BJ (cell line): ENCODE measurements around the gene PUDP. TPM values are rescaled to one million over a fixed set of nuclear protein-coding genes. Genes with fewer than 3 reads are reported as not detected.

Source experiments
- CTCF ChIA-PET: fragments of 350-600 bp; formaldehyde crosslinking; extraction: SDS; loops from one replicate; lab custom pipeline; 2021; ENCODE audit warnings: antibody characterized with exemption, inconsistent platforms; lab: Yijun Ruan, JAX
- POLR2A ChIA-PET: fragments of 300-600 bp; sonication (Branson Sonifier 250); formaldehyde crosslinking; extraction: SDS; loops from one replicate; lab custom pipeline; 2021; ENCODE audit warnings: antibody characterized with exemption; lab: Charles Lee
- DNase-seq: peaks from one replicate; pipeline ENCODE4 v3.0.0-alpha.2; 2011; ENCODE audit warnings: low read depth
- H3K27me3 ChIP-seq: 2 replicates; pipeline ENCODE4 v1.6.0; 2011; ENCODE audit warnings: low read length; ENCODE audit not compliant: control insufficient read depth, insufficient read depth
- H3K36me3 ChIP-seq: 2 replicates; pipeline ENCODE4 v1.5.1; 2011; ENCODE audit warnings: low read length; ENCODE audit not compliant: control insufficient read depth, insufficient read depth
- H3K4me3 ChIP-seq: 2 replicates; pipeline ENCODE4 v1.5.1; 2011; ENCODE audit warnings: low read depth, mild to moderate bottlenecking, control low read depth, low read length
- polyA plus RNA-seq: library from polyadenylated mRNA; depleted of rRNA; stranded (reverse); fragments of >200 nt; gene quantifications from 2 replicates; pipeline ENCODE4 v1.2.3, GENCODE V29; 2011
- TF ChIP-seq, protein P1 (sequence below): IDR thresholded peaks from 2 replicates; pipeline ENCODE4 v1.5.1; 2011; ENCODE audit warnings: low read depth, mild to moderate bottlenecking, control low read depth, inconsistent platforms, low read length, moderate library complexity; ENCODE audit not compliant: insufficient read depth

PUDP gene
- polyA plus RNA-seq, 1 experiment = 17.2 TPM

DNA sequence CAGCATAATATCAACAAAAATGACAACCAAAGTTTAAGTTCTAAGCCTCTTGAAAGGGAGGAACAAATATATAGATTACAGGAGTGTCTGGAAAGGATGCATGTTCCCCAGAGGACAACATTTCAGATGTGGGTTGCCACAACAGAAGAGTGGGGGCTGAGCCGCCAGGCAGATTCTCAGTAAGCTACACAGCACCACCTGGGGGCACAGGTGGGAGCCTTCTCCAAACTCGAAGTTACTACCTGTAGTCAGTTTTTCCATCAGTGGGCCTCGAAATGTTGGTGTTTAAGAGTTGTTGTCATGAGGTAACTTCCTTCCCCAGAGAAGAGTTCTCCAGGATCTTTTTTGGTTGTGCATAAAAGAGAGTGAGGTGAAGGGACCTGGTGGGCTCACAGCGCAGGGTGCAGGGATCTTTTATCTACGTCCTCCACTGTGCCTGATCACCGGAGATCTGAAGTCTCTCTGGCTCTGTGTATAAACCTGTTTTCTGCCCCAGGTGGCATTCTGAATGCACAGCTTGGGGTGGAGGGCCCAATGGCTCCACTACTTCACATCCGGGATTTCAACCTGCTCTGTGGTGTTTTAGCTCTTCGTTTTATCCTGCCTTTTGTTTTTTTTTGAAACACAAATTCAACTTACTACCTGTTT, 58.9 kb downstream of the PUDP start:
- TF ChIP-seq, protein P1, sequence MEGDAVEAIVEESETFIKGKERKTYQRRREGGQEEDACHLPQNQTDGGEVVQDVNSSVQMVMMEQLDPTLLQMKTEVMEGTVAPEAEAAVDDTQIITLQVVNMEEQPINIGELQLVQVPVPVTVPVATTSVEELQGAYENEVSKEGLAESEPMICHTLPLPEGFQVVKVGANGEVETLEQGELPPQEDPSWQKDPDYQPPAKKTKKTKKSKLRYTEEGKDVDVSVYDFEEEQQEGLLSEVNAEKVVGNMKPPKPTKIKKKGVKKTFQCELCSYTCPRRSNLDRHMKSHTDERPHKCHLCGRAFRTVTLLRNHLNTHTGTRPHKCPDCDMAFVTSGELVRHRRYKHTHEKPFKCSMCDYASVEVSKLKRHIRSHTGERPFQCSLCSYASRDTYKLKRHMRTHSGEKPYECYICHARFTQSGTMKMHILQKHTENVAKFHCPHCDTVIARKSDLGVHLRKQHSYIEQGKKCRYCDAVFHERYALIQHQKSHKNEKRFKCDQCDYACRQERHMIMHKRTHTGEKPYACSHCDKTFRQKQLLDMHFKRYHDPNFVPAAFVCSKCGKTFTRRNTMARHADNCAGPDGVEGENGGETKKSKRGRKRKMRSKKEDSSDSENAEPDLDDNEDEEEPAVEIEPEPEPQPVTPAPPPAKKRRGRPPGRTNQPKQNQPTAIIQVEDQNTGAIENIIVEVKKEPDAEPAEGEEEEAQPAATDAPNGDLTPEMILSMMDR = no peak
- ChIA-PET POLR2A (no interaction called here), CTCF (interaction anchor here (0.5 kb wide), 1 partner anchor 59 kb away, joined by 3 read pairs; no protein-coding TSS in a partner anchor)
- Histone ChIP-seq H3K4me3 (no peak overlapping the region), H3K27me3 (no peaks in the 10 kb centered on the region), H3K36me3 (0 out of 2 replicates have a peak, but pooled peaks cover 1% of the 10 kb centered on the region)
- no peak for DNase-seq

DNA sequence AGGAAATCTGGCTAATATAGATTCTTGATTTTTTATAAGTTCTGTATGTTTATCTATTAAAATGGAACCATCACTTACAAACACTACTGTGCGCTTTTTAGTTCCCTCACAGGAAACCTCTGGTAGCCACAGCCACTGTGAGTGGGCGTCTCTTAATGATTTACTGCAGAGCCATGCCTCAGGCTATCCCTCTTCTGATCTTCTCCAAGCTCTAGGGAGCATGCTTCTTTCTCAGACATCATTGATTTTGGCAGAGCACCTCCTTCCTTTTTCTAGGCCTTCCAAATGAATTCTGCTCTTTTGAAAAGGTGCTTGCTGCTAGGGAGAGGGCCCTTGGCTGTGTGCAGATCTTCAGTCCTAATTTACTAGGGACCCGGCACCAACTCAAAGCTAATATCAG, 61.6 kb downstream of the PUDP start:
- Histone ChIP-seq H3K4me3 (no peak overlapping the region), H3K27me3 (no peaks in the 10 kb centered on the region), H3K36me3 (peaks cover 1% of the 10 kb centered on the region; the same call in 1 of the 2 replicates)
- TF ChIP-seq, protein P1 = no peak
- CTCF ChIA-PET = no interaction called here
- no peak for DNase-seq
- POLR2A ChIA-PET = no interaction called here

DNA sequence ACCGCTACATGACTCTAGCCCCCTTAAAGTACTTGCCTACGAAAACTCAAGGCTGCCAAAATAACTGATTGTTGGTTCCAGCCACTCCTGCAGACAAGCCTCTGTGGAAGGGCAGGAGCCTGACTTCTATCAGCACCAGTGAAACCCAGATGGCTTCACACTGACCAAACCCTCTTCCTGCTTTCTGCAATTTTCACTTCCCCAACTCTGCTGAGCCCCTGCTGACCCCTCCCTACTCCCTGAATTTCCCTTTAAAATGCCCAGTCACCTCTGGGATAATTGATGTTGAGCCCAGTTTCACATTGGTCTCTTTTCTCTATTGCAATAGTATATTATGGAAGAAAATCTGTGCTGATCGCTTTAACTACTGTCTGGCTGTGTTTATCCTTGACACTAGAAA, 62.1 kb downstream of the PUDP start:
- no peaks in the 10 kb centered on the region for H3K27me3 ChIP-seq
- ChIA-PET POLR2A (no interaction called here), CTCF (no interaction called here)
- peaks cover 1% of the 10 kb centered on the region; the same call in 1 of the 2 replicates for H3K36me3 ChIP-seq
- no peak for DNase-seq
- TF ChIP-seq, protein P1 = no peak
- no peak overlapping the region for H3K4me3 ChIP-seq

DNA sequence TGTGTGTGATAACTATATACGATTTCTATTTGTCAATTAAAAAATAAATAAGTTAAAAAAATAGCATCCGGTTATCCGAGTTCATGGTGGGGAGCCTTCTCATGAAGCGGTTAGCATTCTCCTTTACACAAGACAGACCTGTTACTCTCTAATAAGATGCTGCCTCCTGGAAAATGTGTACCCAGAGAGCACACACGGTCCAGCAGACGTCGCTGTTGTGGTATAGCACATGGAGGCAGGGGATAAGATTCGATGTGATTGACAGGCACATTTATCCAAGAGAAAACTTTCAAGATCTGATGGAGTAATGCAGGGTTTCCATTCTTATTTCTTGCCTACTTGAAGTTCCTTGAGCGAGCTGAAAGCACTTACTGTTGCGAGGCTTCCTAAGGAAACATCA, 63.1 kb downstream of the PUDP start:
- ChIA-PET POLR2A (no interaction called here), CTCF (no interaction called here)
- no peak for DNase-seq
- H3K27me3 ChIP-seq = no peaks in the 10 kb centered on the region
- peaks cover 1% of the 10 kb centered on the region; the same call in 1 of the 2 replicates for H3K36me3 ChIP-seq
- H3K4me3 ChIP-seq = no peak overlapping the region
- TF ChIP-seq, protein P1 = no peak

DNA sequence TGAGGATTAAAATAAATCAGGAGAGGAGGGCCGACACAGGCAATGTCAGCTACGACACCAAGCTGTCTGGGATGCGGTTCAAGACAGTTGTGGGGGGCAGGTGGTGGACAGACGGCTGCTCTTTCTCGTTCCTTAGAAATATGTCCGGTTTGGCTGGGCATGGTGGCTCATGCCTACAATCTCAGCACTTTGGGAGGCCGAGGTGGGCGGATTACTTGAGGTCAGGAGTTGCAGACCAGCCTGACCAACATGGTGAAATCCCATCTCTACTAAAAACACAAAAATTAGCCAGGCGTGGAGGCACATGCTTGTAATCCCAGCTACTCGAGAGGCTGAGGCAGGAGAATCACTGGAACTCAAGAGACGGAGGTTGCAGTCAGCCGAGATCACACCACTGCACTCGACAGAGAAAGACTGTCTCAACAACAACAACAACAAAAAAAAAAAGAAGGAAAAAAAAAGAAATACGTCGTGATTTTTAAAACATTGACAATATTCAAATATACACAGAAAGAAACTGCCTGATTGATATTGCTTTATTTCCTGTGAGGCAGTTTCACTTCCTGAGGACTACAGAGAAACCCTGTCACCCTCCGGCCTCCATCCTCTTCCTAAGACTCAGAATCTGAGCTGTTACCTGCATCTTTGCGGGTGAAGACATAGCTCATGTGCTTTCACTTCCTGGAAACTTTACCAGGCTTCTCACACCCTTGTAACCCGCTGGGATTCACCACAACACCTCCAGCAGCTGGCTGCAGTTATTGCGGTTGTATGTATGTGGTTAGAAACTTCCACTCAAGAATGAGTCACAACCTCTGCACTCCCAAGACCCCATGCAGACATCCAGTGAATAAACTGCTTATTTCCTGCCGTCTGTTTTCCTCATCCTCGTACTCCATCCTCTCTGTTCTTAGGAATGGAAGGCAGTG, 64.2 kb downstream of the PUDP start:
- no peak overlapping the region for H3K4me3 ChIP-seq
- POLR2A ChIA-PET = no interaction called here
- CTCF ChIA-PET = no interaction called here

More for the DNA sequence above, 64.2 kb downstream of the PUDP start:
- Histone ChIP-seq H3K36me3 (no peaks in the 10 kb centered on the region; the same call in 1 of the 2 replicates), H3K27me3 (no peaks in the 10 kb centered on the region)
- DNase-seq = peak; percentile 55
- TF ChIP-seq, protein P1 = no peak
